Amniotic stem cell (primary cell): Measurements from ENCODE around the gene KSR1.
A peak's percentile ranks its signal among the peaks of the same experiment; 100 is the strongest.
"Not testable (repeated sequence)": the region's sequence is repeated elsewhere in the genome, so short reads cannot be mapped to it uniquely, and the experiment has no call there.

Experiments used
- DNase-seq: peaks from one replicate; lab custom pipeline; 2025; lab: John Stamatoyannopoulos, UW

The KSR1 gene

DNA sequence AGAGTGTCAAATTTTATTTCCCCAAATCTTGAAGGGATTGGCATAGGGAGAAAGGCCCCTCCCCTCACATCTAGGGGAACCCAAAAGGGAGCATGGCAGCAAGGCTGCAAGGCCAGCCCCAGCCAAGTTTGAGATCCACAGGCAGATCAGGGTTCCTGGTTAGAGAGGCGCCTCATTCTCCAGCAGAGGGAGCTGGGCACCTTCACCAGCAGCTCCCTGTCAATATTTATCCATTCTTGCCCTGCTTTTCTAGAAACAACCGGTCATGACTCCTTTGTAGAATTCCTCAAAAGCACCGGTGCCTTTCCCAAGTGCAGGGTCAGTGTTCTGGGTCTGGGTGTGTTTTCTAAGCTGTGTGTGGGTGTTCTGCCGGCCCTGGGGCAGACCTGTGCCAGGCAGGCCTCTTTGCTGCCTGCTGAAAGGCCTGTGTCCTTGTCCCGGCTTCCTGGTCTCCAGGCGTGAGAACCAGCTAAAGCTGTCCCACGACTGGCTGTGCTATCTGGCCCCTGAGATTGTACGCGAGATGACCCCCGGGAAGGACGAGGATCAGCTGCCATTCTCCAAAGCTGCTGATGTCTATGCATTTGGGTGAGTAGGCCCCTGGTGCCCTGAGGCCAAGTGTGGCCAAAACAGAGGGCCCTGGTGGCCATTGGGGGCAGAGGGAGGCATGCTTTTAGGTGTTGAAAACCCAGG, 153.5 kb downstream of the KSR1 start:
- DNase-seq = no peak

DNA sequence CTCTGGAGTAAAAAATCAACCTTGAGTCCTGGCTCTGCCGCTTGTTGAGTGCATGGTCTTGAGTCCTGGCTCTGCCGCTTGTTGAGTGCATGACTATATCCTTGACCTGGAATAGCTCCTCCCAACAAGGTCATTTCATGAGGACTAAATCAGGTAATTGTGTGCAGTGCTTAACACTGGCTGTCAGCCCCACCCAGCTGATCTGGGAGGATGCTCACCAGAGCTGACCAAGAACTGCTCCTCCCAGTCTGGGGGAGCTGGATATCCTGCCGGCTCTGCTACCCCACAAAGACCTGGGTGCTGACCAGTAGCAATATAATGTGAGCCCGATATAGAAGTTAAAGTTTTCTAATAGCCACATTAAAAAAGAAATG, 154.0 kb downstream of the KSR1 start:
- DNase-seq = no peak

DNA sequence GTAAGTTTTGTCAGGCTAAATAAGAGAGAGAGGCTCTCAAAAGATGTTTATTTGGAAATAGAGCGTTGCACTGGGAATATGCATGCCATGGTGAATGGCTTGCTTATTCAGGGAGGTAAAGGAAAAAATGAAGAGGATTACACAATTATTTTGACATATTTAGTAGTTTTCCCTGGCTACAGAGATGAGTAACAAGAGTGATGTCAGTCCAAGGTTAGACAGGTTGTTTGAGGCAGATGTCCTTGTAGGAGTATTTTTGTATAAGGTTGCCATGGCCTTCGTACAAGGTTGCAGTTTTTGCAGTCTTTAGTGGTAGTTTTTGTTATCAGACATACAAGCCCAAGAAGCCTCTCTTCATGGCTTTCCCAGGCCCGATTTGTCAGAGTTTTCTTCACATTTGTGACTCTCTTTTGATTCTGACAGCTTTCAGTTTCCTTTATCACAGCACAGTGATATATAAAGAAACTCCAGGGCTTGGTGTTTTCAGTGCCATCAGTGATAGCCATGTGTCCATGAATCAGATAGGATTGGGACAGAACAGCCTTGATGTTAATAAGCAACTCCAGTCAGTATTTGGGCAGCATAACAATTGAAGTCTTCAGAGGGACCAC, 156.0 kb downstream of the KSR1 start:
- no peak for DNase-seq

DNA sequence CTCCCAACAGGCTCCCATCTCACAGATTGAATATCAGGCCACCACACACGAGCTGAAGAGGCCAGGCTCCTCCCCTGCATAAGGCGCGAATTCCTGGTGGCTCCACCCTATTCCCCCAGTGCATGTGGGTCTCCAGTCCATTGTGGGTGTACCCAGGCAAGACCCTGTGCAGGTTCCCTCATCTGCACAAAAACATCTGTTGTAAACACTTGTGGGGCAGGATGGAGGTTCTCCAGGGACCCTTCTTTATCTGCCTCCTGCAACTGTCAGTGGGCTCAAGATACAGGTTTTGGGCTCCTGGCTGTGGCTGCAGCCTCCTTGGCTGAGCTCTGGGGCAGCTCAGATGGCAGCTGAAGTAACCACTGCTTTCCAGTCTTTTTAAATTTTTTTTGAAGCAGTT, 157.2 kb downstream of the KSR1 start:
- DNase-seq = no peak

DNA sequence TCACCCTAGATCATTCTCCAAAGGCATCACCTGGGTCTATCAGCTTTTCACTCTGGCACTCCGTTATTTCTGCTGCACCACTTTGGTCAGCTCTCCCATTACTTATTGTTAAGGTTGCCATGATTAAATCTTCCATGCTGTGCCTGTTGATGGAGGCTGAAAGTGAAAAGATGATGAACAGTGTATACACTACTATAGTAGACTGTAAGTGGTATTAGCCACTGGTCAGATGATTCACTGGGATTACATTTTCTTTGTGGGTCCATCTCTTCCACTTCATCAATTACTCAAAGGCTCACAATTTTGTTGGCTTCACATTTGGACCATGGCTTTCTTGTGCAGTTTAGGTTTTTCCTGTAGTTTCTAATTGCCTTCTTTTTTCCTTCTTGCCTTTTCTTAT, 158.9 kb downstream of the KSR1 start:
- no peak for DNase-seq

DNA sequence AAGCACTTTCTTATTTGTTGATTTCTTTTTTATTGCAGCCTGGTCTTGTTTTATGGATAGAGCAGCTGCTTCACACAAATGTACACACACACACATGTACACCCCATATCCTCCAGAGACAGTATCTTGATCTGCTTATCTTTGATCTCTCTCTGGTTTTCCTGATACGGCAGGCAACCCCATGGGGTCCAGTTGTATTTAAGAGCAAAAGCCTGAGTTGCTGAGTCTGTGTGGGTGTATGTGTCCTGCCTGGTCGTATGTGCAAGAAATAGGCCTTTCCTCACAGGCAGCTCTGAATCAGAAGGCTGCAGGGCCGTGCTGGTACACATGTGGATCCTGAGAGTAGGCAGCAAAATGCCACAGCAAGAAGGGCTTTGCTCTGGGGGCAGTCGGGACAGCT, 160.2 kb downstream of the KSR1 start:
- DNase-seq = no peak

DNA sequence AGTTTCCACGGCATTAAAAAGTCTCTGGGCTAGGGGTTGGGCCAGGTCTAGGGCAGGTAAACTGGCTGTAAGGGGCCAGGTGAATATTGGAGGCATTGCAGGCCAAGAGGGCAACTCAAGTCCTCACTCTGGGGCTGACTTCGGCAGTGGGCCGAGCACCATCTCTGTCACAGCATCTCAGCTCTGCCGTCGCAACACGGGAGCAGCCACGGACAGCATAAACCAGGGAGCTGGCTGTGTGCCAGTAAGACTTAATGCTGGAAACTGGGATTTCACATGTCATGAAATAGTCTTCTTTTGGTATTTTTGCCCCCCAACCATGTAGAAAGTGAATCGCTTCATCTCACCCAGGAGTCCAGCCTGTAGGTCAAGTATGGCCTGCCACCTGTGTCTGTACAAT, 162.2 kb downstream of the KSR1 start:
- DNase-seq = no peak

DNA sequence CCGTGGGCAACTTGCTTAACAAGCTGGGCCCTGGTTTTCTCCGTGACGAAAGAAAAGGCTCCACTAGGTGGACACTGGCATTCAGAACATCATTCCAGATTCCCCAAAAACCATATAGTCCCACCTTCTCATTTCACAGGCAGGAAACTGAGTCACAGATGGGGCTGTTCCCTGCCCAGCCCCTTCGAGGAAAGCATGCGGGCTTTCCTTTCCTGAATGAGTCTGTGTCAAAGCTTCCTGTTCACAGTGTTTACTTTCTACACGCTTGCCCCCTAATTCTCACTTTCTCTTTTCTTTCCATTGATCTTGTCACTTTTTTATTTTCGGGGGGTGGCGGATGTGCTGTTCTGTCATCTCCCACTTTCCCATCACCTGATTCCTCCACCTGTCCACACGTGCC, 164.5 kb downstream of the KSR1 start:
- no peak for DNase-seq

DNA sequence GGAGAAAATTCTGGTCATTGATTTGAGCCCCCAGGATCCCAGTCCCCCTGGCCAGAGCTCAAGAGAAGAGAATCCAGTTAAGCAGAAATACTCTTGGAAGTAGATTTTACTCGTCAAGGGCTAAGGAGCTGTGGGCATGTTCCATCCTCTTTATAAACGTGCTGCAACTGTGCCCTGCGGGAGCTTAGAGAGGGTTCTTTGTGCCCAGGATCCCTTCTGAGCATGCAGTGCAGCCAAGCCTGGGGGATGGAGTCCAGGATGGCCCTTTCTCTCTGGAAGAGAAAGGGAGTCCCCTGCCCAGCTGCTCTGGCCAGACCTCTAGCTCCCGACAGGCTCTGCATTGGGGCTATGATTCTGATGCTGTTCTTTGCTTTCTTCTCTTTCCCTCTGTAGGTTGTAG, 165.3 kb downstream of the KSR1 start:
- DNase-seq = no peak

DNA sequence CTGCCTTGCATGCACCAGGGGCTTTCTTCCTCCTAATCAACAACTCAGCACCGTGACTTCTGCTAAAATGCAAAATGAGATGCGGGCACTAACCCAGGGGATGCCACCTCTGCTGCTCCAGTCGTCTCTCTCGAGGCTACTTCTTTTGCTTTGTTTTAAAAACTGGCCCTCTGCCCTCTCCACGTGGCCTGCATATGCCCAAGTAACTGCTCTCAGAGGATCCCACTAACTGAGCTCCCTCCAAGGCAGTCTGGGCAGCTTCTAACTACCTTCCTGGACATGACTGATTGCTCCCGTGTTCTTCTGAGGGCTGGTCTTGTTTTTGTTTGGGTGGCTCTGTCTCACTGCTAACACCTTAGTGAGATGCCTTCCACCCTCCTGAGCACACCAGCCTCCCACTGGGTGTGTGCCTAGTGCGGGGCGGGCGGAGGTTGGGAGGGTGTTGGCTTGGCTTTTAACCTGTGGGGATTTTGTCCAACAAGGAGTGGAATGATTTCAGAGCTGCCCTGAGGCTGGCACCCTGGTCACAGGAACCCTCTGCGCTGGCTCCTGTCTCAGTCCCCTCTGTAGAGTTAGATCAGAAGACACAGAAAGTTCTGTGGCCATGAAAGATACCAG, 165.8 kb downstream of the KSR1 start:
- DNase-seq = no peak

DNA sequence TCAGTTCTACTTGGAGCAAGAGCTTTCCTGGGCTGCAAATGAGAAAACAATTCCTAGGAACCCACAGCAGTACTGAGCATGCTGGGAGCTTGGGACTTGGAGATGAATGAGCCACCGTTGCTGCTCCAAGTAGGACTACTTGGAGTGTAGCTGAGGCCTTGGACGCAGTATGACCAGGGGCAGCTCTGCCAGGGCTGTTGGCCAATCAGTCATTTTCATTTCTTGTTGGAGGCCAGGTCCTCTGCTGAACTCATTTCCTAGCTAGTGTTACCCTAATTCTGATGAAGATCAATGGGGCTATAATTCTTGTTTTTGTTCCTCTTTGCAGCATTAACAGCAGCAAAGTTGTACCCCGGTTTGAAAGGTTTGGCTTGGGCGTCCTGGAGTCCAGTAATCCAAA, 166.7 kb downstream of the KSR1 start:
- DNase-seq = no peak

DNA sequence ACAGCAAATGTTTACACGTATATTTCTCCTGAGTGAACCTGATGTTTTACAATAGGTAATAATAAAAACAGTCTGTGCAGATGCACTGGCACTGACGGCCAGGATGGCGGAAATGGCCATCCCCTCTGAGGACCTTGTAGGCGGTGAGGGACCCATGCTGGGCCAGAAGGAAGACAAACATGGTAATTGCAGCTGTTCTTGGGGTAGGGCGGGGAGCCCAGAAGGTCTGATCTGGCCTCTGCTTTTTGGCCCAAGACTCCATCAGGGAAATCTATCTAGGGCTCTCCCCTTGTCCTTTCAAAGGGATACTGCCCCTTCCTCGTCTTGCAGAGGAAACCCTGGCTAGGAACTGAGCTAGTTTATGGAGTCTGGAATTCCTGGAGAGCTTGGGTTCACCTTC, 167.4 kb downstream of the KSR1 start:
- no peak for DNase-seq

DNA sequence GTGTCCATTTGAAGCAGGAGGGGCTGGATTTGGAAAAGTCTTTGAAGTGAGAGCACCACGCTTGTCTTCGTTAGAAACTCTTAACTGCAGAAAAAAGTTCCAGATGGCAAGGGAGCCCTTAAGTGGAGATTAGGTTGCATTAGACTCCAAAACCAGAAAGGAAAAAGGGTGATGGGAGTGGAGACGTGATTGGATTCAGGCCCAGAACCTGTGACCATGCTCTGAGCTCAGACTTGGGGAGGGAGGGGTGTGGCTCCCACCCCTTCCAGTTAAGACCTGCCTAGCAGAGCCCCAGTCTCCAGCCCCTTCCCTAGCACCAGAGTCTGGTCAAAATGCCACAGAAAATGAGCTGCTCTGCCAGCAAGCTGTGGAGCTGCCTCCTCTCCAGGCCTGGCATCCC, 168.3 kb downstream of the KSR1 start:
- no peak for DNase-seq

DNA sequence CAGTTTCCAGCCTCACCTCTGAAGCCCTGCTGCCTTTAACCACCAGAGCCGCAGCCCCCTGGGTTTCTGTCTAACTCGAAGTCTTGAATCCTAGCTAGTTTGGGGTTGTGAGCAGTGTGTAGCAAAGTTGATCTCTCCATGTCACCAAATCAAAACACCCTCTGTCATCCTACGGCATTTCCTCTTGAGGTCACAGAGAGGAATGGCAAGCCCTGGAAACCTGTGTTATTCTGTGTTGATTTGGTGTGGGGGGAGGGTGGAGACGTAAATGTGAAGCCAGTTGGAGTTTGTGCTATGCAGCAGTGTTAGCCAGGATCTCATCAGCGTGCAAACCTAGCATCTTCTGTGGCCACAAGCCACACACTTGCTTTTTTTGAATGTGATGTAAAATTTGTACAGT, 169.6 kb downstream of the KSR1 start:
- no peak for DNase-seq

DNA sequence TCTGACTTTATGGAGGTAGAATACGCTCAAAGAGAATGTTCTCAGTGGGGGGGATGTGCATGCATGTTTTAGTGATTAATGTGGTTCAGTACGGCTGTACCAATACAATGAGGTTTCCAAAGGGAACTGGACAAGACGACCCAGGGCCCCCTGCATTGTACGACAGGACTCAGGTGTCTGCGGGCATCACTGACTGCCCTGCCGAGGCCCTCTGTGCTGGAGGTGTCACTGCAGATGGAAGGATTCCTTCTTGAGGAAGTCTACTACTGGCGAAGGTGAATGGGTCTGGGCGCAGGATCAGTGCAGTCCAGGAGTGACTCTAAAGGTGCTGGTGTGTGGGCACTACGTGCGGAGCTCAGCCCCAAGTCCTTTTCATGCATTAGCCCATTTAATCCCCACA, 171.3 kb downstream of the KSR1 start:
- no peak for DNase-seq

DNA sequence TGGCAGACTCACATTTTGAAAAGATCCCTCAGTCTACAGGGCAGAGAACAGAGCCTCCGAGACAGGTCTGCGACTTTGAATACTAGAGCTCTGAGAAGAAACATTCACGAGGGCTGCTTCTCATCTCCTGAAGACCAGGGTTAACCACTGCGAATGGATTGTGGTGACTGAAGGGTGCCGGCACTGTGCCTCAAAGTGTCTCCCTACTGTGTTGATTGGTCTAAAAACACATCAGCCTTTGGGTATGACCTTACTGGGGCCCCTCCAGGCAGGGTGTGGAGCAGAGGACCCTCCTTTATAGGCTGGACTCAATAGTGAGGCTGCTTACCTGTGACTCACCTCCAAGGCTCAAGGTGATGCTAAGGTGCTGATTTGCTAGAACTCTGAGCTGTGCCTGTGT, 172.1 kb downstream of the KSR1 start:
- DNase-seq = no peak

DNA sequence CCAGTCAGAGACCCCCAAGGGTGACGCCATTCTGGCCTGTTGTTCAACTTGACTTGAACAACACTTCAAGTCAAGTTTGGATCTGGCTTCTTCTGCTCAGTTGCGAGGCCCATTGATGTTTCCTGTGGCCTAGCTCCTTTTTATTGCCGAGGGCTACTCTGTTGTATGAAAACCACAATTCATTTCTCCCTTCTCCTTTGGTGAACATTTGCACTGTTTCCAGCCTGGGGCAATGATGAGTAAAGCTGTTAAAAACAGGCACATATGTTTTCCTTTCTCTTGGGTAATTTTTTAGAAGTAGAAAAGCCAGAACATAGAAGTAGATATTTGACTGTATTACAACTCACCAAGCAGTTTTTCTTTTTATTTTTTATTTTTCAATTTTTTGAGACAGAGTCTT, 173.0 kb downstream of the KSR1 start:
- DNase-seq = peak; percentile 14

DNA sequence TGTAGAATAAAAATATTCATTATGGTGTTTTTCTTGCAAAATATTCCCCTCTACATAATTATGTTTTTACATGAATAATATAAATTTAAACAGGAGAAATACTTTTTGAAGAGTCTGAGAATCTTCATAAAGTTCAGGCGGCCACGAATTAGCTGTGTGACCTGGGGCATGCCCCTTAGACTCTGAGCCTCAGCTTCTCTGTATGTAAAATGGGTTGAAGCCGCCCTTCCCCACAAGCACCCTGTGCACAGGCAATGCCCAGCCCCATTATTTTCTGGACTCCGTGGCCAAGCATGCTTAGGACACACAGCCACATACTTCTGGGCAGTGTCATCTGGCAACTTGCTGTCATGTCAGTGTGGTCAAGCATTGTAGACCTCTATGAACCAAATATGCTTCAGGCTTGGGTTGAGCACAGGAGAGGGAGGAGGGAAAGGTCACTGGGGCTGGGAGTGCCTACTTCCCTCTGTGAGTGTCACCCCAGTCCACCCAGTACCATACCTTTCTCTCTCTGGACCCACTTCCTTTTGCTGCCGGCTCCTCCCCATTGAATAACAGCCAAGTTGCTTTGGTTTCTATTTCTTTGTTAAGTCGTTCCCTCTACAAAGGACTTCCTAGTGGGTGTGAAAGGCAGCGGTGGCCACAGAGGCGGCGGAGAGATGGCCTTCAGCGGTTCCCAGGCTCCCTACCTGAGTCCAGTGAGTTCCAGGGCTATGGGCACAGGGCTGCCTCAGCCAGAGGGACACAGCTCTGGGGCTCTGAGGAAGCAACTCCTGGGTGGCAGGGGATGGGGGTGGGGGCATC, 174.6 kb downstream of the KSR1 start, which contains the start of gene LGALS9:
Gene LGALS9 (plus strand): TSS at position 582 of the 804 bp plus-strand sequence. CDS start 78 bp downstream, at position 660.
- no peak for DNase-seq

DNA sequence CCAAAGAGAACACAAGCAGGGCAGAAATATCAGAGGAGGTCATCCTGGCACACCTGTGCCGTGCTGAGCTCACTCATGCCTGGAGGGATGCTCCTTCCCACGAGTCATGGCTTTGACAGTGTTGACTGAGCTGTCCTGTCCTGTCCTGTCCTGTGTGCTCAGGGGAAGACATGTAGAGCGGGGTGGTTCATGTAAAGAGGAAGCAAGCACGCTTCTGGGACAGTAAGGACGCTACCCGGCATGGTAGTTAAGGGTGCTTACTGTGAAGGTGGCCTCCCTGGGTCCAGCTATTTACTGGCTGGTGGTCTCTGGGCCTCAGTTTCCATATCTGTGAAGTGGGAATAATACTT, 175.1 kb downstream of the KSR1 start:
- DNase-seq = no peak

DNA sequence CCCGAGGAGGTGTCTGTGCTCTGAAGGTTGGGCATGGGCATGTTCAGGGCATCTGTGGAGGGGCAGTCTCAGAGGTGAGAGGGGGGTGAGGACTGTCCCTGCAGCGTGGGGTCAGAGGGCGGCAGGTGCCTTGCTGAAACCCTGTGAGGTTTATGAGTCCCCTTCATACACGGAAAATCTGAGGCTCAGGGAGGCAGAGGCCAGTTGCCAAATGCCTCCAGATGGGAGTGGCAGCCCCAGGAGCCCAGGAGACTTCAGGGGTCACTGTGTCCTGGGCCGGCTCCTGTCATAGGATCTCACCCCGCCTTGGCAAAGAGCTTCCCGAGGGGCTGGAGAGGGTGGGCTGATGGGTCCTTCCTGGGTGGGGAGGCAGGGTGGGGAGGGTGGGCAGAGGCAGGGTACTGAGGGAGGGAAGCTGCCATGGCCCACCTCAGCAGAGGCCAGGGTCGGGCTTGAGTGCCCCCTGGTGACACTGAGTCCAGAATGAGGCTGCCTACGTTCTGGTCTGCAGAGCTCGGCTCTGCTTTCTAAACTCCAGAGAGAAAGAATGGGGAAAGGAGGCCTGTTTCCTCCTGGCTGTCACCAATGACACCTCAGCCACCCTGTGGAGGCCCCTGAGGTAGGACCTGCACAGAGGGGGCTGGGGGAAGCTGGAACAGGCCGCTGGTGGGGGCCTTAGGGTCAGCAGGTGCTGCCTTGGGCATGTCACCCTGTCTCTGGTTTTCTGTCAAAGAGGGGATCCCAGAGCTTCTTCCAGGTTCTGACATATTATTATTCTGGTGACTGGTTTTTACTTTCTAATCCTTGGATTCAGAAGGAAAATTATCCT, 175.9 kb downstream of the KSR1 start:
- DNase-seq = no peak

DNA sequence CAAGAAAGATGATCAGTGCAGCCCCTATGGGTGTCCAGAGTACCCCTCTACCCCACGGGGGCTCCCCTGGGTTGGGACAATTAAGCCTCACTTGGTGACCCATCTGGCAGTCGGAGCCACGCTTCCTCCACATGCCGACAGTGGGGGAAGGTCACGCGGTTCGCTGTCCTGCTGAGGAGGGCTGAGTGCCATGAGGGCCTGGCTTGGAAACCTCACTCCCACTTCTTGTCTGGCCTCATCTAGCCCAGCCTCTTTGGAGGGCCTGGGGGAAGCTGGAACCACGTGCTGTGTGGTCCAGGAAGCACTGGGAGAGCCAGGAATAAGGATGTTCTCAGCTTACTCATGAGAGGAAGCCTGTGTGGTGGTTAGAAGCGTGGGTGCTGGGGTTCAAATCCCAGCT, 176.5 kb downstream of the KSR1 start:
- not testable (repeated sequence) for DNase-seq
